GM10847 (cell line): ENCODE results near the gene CSF1.

Experiments used
- POLR2A ChIP-seq: IDR thresholded peaks from 2 replicates; pipeline ENCODE4 v1.6.1; 2011; ENCODE audit not compliant: insufficient read length; ENCODE audit errors: extremely low read depth

The CSF1 gene

GRCh38 chr1:109933856-109934711 lies 23.4 kb downstream of the CSF1 start:
- no peak for TF ChIP-seq POLR2A

DNA sequence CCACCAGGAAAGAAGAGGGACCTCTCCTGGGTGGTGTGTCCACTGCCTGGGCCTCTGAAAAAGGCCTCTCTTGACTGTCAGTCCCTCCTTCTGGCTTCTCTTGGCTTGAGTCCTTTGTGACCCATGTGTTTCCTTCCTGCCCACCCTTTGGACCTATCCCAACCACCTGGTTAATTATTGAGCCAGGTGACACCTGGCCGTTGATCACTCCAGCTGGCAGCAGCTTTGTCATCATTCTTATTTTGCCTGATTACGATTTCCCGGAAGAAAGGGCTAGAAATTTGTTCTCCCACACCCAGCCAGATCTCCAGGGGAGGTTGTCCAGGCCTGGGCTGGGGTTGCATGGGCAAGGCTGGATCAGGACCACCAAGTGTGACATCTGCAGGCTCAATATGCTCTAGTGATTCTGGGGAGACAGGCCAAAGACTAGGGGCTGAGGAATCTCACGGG lies 24.8 kb downstream of the CSF1 start:
- TF ChIP-seq POLR2A, result no peak

GRCh38 chr1:109937738-109938137 lies 27.1 kb downstream of the CSF1 start:
- TF ChIP-seq POLR2A, result no peak

DNA sequence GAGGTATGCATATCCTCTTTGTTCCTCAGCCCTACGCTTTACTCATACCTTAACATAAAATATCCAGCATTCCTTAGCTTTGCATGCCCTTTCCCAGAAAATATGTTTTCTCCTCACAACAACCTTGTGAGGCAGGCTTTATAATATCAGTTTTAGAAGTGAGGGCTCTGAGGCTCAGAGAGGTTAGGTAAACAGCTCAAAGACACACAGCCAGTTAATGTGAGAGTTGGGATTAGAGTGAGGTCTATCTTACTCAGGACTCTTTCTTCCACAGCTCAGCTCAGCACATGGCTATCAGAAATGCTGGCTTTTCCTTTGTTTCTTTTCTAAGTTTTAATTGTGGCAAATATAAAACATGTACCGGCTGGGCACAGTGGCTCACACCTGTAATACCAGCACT lies 27.9 kb downstream of the CSF1 start:
- TF ChIP-seq POLR2A, result no peak

- TF ChIP-seq POLR2A, result no peak
Measured at GRCh38 chr1:109942434-109942833, 31.8 kb downstream of the CSF1 start.

GRCh38 chr1:109944541-109944940 lies 33.9 kb downstream of the CSF1 start:
- TF ChIP-seq POLR2A, result no peak

GRCh38 chr1:109946511-109946910 lies 35.9 kb downstream of the CSF1 start:
- no peak for TF ChIP-seq POLR2A

- TF ChIP-seq POLR2A, result no peak
Measured at GRCh38 chr1:109947582-109948284, 37.1 kb downstream of the CSF1 start.

GRCh38 chr1:109948285-109948630 lies 37.6 kb downstream of the CSF1 start:
- TF ChIP-seq POLR2A, result no peak

DNA sequence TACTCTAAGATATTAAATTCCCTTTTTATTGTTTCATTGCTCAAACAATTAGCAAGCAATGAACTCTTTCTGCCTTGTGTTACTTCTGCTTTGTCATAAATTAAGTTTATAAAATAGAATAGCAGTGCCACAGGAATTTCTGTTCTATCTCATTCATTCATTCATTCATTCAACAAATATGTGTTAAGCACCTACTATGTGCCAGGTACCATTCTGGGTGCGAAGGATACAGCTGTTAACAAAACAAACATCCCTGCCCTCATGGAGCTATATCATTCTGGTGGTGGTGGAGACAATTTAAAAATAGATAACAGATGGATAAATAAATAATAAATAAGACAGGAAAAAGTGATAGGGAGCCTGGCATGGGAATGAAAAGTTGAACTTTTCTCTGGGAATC lies 39.4 kb downstream of the CSF1 start:
- TF ChIP-seq POLR2A, result no peak

DNA sequence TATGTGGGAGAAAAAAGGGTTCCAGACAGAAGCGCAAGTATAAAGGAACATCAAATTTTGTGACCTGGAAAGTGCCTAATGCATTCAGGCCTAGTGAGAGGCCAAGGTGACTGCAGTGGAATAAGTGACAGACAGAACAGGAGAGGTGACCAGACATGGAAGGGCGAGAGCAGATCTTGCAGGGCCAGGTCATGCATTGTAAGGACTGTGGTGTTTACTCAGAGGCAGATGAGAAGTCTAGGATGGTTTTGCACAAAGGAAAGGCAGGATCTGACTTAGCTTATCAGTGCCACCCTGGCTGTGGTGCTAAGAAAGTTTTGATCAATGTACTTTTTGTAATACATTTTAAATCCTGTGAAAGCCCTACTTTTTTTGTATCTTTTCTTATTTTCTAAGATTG lies 39.9 kb downstream of the CSF1 start:
- TF ChIP-seq POLR2A, result no peak

DNA sequence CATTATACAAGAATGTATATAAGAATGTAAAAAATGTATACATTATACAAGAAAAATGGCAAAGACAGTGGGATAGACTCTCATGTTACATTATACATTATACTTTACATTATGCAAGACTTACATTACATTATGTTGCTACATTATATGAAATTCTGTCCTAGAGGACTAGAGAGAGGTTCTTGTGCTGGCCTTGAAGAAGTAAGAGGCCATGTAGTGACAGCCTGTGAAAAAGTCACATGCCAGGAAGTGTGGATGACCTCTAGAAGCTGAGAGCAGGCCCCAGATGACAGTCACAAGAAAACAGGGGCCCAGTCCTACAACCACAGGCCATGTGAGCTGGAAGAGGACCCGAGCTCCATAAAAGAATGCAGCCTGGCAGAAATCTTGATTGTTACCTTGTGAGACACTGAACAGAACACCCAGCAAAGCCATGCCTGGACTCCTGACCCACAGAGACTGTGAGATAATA lies 43.4 kb downstream of the CSF1 start:
- no peak for TF ChIP-seq POLR2A

GRCh38 chr1:109959632-109959973 lies 49.0 kb downstream of the CSF1 start:
- TF ChIP-seq POLR2A, result no peak

- TF ChIP-seq POLR2A, result no peak
Measured at GRCh38 chr1:109959974-109960744, 49.5 kb downstream of the CSF1 start.

DNA sequence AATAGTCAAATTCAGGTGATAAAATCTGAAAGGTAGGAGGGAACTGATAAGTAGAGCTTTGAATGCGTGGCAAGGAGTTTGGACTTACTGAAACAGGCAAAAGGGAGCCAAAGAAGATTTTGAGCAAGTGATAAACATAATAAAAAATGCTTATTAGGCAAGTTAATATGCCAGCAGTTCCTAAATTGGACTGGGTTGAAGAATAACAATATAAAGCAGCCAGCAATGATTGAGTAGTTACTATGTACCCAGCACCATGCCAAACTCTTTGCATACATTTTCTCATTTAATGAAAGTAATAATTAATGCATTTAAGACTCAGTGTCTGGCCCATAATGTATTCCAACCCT lies 50.1 kb downstream of the CSF1 start:
- TF ChIP-seq POLR2A, result no peak

- no peak for TF ChIP-seq POLR2A
Measured at GRCh38 chr1:109963864-109964263, 53.2 kb downstream of the CSF1 start.
